ENCODE measurements around the gene CSMD2.
A peak's percentile ranks its signal among the peaks of the same experiment; 100 is the strongest.

CSMD2 gene

GRCh38 chr1:33576821-33577599 lies 588.0 kb downstream of the CSMD2 start:
- no peak for DNase-seq

GRCh38 chr1:33575324-33575879 lies 589.6 kb downstream of the CSMD2 start:
- no peak for DNase-seq

GRCh38 chr1:33573661-33574060 lies 591.4 kb downstream of the CSMD2 start:
- DNase-seq, result no peak

- no peak for DNase-seq
These were observed 592.6 kb downstream of the CSMD2 start for GRCh38 chr1:33572387-33572786.

GRCh38 chr1:33569331-33569730 lies 595.7 kb downstream of the CSMD2 start:
- no peak for DNase-seq

GRCh38 chr1:33563699-33564098 lies 601.3 kb downstream of the CSMD2 start:
- DNase-seq, result peak; percentile 48

GRCh38 chr1:33562563-33562962 lies 602.5 kb downstream of the CSMD2 start:
- DNase-seq, result no peak

GRCh38 chr1:33561576-33561975 lies 603.5 kb downstream of the CSMD2 start:
- no peak for DNase-seq

GRCh38 chr1:33560680-33561079 lies 604.4 kb downstream of the CSMD2 start:
- DNase-seq, result no peak

GRCh38 chr1:33548721-33549120 lies 616.3 kb downstream of the CSMD2 start:
- DNase-seq, result no peak

GRCh38 chr1:33548319-33548718 lies 616.7 kb downstream of the CSMD2 start:
- DNase-seq, result no peak

GRCh38 chr1:33547576-33547975 lies 617.5 kb downstream of the CSMD2 start:
- DNase-seq, result no peak

- no peak for DNase-seq
These were observed 623.1 kb downstream of the CSMD2 start for GRCh38 chr1:33541966-33542365.

GRCh38 chr1:33537885-33538284 lies 627.1 kb downstream of the CSMD2 start:
- DNase-seq, result no peak

- no peak for DNase-seq
These were observed 629.7 kb downstream of the CSMD2 start for GRCh38 chr1:33535334-33535733.

GRCh38 chr1:33532936-33533335 lies 632.1 kb downstream of the CSMD2 start:
- DNase-seq, result no peak

- DNase-seq, result no peak
These were observed 632.8 kb downstream of the CSMD2 start for GRCh38 chr1:33532250-33532649.

GRCh38 chr1:33529957-33530356 lies 635.1 kb downstream of the CSMD2 start:
- no peak for DNase-seq

GRCh38 chr1:33527934-33528333 lies 637.1 kb downstream of the CSMD2 start:
- no peak for DNase-seq

- DNase-seq, result no peak
These were observed 640.4 kb downstream of the CSMD2 start for GRCh38 chr1:33524586-33524985.

- no peak for DNase-seq
These were observed 645.7 kb downstream of the CSMD2 start for GRCh38 chr1:33519240-33519884.

GRCh38 chr1:33517596-33518250 lies 647.3 kb downstream of the CSMD2 start:
- no peak for DNase-seq

- no peak for DNase-seq
These were observed 648.0 kb downstream of the CSMD2 start for GRCh38 chr1:33516891-33517567.
